Lower leg skin (tissue), 3 donors: ENCODE measurements around the gene ANKK1.

Experiments
- CTCF ChIP-seq, 3 donors: fragments of 450-650 bp; IDR thresholded peaks; one replicate each; pipeline ENCODE4 v1.5.1; 2016; ENCODE audit warnings: antibody characterized with exemption in 3 of 3, mild to moderate bottlenecking in 3 of 3, moderate library complexity in 2 of 3
- POLR2A ChIP-seq, 2 donors: fragments of 450-650 bp; IDR thresholded peaks; one replicate each; pipeline ENCODE4 v1.6.1; 2016 to 2017; ENCODE audit warnings: antibody characterized with exemption in 2 of 2, mild to moderate bottlenecking in 1 of 2, moderate library complexity in 1 of 2

GRCh38 chr11:113363996-113364641, 23.5 kb upstream of the ANKK1 start:
- TF ChIP-seq CTCF (IDR thresholded peaks at IDR 0.05) (no peak), POLR2A (IDR thresholded peaks at IDR 0.05) (no peak)
